ENCODE results near the gene RXRA. TPM values are rescaled to one million over a fixed set of nuclear protein-coding genes. Genes with fewer than 3 reads are reported as not detected.

The RXRA gene
- total and polyA plus RNA-seq, 10 of the 15 experiments (the other 5 are each of a cell fraction or from before 2014, with no cell fraction given) = 0.89 to 36.8 (median 11.1) TPM

DNA sequence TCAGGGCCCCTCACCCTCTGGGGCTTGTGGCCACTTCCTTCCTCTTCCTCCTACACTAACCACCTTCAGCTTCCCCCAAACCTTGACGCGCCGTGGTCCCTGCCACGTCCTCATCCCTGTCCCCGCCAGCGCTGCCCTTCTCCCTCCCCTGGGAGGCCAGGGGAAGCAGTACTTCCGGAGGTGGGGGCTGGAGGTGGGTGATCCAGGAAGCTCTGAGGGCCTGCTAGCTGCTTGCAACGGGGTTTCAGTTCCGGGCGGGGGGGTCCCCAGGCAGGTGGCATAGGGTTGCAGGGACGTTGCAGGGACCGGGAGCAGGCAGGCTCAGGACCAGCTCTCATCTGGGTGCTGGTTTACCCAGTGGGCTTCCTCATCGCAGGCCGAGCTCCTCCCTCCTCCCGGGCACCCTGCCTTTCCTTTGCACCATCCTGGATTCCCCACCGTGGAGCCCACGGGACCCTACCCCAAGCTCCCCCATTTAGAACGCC is 70.0 kb downstream of the RXRA start (continued):
- TF ChIP-seq, protein P1, sequence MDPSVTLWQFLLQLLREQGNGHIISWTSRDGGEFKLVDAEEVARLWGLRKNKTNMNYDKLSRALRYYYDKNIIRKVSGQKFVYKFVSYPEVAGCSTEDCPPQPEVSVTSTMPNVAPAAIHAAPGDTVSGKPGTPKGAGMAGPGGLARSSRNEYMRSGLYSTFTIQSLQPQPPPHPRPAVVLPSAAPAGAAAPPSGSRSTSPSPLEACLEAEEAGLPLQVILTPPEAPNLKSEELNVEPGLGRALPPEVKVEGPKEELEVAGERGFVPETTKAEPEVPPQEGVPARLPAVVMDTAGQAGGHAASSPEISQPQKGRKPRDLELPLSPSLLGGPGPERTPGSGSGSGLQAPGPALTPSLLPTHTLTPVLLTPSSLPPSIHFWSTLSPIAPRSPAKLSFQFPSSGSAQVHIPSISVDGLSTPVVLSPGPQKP (IDR thresholded peaks at IDR 0.05; ENCODE audit: low read depth, low read length) = no peak; the same call in 1 of the 2 replicates
- TF ChIP-seq NFIC (IDR thresholded peaks at IDR 0.05; ENCODE audit: low read depth, low read length) (no peak), KAT2A (conservative IDR thresholded peaks at IDR 0.05; ENCODE audit: control insufficient read depth, low read depth, low read length) (no peak), TCF3 (IDR thresholded peaks at IDR 0.05; ENCODE audit: borderline replicate concordance, insufficient read depth, low read depth, low read length) (peak; percentile 49; the same call in 1 of the 2 replicates), YBX1 (IDR thresholded peaks at IDR 0.05) (no peak), NFYB (IDR thresholded peaks at IDR 0.05; ENCODE audit: insufficient read depth, low read depth, low read length) (no peak), JUND (IDR thresholded peaks at IDR 0.05; ENCODE audit: low read depth, low read length) (no peak), CHD4 (IDR thresholded peaks at IDR 0.05) (no peak), SREBF2 (IDR thresholded peaks at IDR 0.05; ENCODE audit: low read length) (no peak), SMARCA5 (IDR thresholded peaks at IDR 0.05) (peak; percentile 6; the same call in 1 of the 2 replicates), POLR2AphosphoS2 (IDR thresholded peaks at IDR 0.05; ENCODE audit: low read depth, low read length) (no peak), RUNX3 (IDR thresholded peaks at IDR 0.05; ENCODE audit: low read length) (no peak), ZNF384 (IDR thresholded peaks at IDR 0.05; ENCODE audit: borderline replicate concordance, low read depth, low read length) (no peak), POLR2A (IDR thresholded peaks at IDR 0.05; ENCODE audit: low read depth, low read length) (no peak), GATAD2B (conservative IDR thresholded peaks at IDR 0.05; ENCODE audit: low read depth) (no peak; the same call in 1 of the 2 replicates), KLF5 (IDR thresholded peaks at IDR 0.05; ENCODE audit: partially characterized antibody) (no peak), CHD1 (IDR thresholded peaks at IDR 0.05; ENCODE audit: low read depth, low read length) (no peak)
- TF ChIP-seq, protein P2, sequence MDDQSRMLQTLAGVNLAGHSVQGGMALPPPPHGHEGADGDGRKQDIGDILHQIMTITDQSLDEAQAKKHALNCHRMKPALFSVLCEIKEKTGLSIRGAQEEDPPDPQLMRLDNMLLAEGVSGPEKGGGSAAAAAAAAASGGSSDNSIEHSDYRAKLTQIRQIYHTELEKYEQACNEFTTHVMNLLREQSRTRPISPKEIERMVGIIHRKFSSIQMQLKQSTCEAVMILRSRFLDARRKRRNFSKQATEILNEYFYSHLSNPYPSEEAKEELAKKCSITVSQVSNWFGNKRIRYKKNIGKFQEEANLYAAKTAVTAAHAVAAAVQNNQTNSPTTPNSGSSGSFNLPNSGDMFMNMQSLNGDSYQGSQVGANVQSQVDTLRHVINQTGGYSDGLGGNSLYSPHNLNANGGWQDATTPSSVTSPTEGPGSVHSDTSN (IDR thresholded peaks at IDR 0.05; ENCODE audit: insufficient replicate concordance, low read depth, low read length) = no peak
- TF ChIP-seq, protein P3, sequence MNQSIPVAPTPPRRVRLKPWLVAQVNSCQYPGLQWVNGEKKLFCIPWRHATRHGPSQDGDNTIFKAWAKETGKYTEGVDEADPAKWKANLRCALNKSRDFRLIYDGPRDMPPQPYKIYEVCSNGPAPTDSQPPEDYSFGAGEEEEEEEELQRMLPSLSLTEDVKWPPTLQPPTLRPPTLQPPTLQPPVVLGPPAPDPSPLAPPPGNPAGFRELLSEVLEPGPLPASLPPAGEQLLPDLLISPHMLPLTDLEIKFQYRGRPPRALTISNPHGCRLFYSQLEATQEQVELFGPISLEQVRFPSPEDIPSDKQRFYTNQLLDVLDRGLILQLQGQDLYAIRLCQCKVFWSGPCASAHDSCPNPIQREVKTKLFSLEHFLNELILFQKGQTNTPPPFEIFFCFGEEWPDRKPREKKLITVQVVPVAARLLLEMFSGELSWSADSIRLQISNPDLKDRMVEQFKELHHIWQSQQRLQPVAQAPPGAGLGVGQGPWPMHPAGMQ (IDR thresholded peaks at IDR 0.05; ENCODE audit: borderline replicate concordance) = no peak
- TF ChIP-seq, protein P4, sequence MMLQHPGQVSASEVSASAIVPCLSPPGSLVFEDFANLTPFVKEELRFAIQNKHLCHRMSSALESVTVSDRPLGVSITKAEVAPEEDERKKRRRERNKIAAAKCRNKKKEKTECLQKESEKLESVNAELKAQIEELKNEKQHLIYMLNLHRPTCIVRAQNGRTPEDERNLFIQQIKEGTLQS (IDR thresholded peaks at IDR 0.05; ENCODE audit: borderline replicate concordance, extremely low read depth, low read depth, low read length) = no peak
- TF ChIP-seq, protein P5, sequence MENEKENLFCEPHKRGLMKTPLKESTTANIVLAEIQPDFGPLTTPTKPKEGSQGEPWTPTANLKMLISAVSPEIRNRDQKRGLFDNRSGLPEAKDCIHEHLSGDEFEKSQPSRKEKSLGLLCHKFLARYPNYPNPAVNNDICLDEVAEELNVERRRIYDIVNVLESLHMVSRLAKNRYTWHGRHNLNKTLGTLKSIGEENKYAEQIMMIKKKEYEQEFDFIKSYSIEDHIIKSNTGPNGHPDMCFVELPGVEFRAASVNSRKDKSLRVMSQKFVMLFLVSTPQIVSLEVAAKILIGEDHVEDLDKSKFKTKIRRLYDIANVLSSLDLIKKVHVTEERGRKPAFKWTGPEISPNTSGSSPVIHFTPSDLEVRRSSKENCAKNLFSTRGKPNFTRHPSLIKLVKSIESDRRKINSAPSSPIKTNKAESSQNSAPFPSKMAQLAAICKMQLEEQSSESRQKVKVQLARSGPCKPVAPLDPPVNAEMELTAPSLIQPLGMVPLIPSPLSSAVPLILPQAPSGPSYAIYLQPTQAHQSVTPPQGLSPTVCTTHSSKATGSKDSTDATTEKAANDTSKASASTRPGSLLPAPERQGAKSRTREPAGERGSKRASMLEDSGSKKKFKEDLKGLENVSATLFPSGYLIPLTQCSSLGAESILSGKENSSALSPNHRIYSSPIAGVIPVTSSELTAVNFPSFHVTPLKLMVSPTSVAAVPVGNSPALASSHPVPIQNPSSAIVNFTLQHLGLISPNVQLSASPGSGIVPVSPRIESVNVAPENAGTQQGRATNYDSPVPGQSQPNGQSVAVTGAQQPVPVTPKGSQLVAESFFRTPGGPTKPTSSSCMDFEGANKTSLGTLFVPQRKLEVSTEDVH (IDR thresholded peaks at IDR 0.05; ENCODE audit: low read depth, partially characterized antibody) = no peak

Data from GM12878 (cell line).